ENCODE measurements around the gene LILRA5.
"Not testable (repeated sequence)": the region's sequence is repeated elsewhere in the genome, so short reads cannot be mapped to it uniquely, and the experiment has no call there.

Gene LILRA5

DNA sequence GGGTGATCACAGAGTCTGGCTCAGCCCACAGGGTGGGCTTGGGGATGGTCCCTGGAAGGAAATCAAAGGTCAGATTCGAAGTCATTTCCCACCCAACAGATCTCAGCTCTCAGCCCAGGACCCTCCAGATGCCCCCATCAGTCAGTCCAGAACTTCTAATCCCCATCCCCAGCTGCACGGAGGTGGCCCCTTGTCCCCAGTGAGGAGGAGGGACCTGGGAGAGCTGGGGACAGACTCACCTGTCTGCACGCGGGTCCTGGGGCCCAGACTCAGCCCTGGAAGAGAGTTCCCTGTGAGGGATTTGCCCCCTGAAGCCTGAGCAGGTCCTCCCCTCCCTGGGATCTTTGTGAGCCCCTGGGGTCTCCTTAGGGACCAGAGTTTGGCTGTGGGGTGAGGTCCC lies 32.9 kb downstream of the LILRA5 start:
- H3K4me3 ChIP-seq (ENCODE audit: low read length); H3K9ac ChIP-seq (ENCODE audit: low read depth, low read length); H3K27me3 ChIP-seq (ENCODE audit: control insufficient read depth, insufficient read depth, low read length); H3K4me2 ChIP-seq (ENCODE audit: low read length); H3K9me3 ChIP-seq (replicated peaks; ENCODE audit: low read length); H3K4me1 ChIP-seq (ENCODE audit: control insufficient read depth, insufficient read depth, low read length); H3K36me3 ChIP-seq (ENCODE audit: insufficient read depth, low read length): not testable (repeated sequence)

DNA sequence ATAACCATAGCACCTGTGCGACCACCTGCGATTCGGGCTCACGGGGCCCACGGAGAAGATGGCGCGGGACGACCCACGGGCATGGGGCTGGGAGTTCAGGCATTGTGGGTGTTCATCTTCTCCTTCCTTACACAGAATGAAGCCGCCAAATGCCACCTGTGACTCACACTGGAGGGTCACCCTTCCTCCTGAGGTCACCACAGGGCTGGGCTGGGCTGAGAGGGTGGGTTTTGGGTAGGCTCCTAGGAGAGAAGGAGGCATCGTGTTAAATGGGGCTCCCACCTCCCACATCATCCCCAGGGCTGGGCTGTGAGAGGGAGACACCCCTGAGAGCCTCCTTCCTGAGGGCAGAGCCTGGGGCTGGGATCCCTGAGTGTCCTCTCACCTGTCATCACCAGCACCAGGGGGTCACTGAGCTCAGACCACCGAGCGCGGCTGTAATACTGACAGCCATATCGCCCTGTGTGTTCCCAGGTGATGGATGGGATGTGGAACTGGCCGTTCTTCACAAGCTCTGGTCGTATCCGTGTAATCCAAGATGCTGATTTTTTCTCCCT lies 33.5 kb downstream of the LILRA5 start:
- H3K4me2 ChIP-seq (ENCODE audit: low read length): no peak overlapping the region
- H3K9me3 ChIP-seq (replicated peaks; ENCODE audit: low read length): no peaks in the 10 kb centered on the region
- no peaks in the 10 kb centered on the region for H3K4me1 ChIP-seq (ENCODE audit: control insufficient read depth, insufficient read depth, low read length)
- no peaks in the 10 kb centered on the region for H3K36me3 ChIP-seq (ENCODE audit: insufficient read depth, low read length)
- H3K9ac ChIP-seq (ENCODE audit: low read depth, low read length): no peak overlapping the region
- H3K27me3 ChIP-seq (ENCODE audit: control insufficient read depth, insufficient read depth, low read length): no peaks in the 10 kb centered on the region
- no peak overlapping the region for H3K4me3 ChIP-seq (ENCODE audit: low read length)

DNA sequence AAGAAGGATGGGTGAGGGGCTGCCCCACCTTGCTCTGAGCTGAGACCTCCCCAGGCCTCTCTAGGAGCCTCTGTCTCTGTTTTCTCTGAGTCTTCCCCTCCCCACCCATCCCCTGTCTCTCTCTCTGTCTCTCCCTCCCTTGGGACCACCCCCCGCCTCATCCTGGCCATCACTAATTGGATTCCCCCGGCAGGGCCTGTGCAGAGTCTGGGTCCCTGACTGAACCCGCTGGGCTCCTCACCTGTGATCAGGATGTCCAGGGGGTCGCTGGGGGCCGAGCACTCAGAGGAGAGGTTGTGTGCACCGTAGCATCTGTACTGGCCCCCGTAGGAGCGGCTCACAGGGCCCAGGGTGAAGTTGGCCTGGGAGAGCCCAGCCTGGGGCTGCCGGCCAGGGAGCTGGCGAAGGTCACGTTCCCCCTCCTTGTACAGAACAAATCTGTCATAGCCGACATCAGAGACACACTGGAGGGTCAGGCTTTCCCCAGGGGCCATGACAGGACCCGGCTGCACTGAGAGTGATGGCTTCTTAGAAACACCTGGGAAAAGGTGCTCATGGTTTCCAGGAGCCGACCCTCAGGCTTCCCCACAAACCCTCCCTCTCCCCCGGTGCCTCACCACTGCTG lies 34.3 kb downstream of the LILRA5 start:
- H3K27me3 ChIP-seq (ENCODE audit: control insufficient read depth, insufficient read depth, low read length); H3K4me1 ChIP-seq (ENCODE audit: control insufficient read depth, insufficient read depth, low read length); H3K4me3 ChIP-seq (ENCODE audit: low read length); H3K9me3 ChIP-seq (replicated peaks; ENCODE audit: low read length); H3K4me2 ChIP-seq (ENCODE audit: low read length); H3K36me3 ChIP-seq (ENCODE audit: insufficient read depth, low read length); H3K9ac ChIP-seq (ENCODE audit: low read depth, low read length): not testable (repeated sequence)

DNA sequence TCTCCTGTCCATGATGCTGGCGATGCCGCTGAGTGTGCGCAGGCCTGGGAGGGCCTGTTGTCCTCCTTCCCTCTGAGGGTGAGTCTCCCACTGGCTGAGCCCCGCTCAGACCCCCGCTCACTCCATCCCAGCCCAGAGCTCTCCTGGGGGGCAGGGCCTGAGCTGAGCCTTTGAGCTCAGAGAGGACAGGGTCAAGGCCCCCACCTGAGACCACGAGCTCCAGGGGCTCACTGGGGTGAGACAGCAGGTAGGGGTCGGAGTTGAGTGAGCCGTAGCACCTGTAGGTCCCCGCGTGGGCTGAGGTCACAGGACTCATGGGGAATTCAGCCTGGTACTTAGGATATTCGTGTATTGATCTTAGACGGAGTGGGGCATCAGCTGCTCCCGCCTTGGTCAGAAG lies 34.9 kb downstream of the LILRA5 start:
- H3K27me3 ChIP-seq (ENCODE audit: control insufficient read depth, insufficient read depth, low read length); H3K4me2 ChIP-seq (ENCODE audit: low read length); H3K9ac ChIP-seq (ENCODE audit: low read depth, low read length); H3K4me3 ChIP-seq (ENCODE audit: low read length); H3K4me1 ChIP-seq (ENCODE audit: control insufficient read depth, insufficient read depth, low read length); H3K36me3 ChIP-seq (ENCODE audit: insufficient read depth, low read length); H3K9me3 ChIP-seq (replicated peaks; ENCODE audit: low read length): not testable (repeated sequence)

DNA sequence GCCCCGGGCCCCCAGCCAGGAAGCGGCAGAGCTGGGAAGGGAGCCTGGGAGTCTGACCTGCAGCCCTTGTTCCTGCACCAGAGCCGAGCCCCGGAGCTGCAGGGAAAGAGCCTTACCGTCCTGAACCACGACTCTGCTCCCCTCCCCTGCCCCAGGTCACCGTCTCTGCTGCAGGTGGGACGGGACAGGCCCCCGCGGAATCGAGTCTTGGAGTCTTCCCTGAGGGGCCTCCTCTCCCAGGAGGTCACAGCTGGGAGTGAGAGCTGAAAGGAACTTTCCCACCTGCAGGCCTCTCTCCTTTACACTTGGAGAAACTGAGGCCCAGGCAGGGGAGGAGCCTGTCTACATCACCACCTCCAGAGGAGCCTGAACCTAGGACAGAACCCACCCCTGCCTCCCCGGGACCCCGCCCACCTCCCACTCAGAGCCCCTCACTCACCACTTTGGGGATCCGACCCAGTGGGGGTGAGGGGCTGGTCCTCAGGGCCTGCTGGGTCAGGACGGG lies 35.8 kb downstream of the LILRA5 start:
- not testable (repeated sequence) for H3K27me3 ChIP-seq (ENCODE audit: control insufficient read depth, insufficient read depth, low read length); H3K4me1 ChIP-seq (ENCODE audit: control insufficient read depth, insufficient read depth, low read length); H3K4me3 ChIP-seq (ENCODE audit: low read length); H3K9ac ChIP-seq (ENCODE audit: low read depth, low read length); H3K36me3 ChIP-seq (ENCODE audit: insufficient read depth, low read length); H3K9me3 ChIP-seq (replicated peaks; ENCODE audit: low read length); H3K4me2 ChIP-seq (ENCODE audit: low read length)

DNA sequence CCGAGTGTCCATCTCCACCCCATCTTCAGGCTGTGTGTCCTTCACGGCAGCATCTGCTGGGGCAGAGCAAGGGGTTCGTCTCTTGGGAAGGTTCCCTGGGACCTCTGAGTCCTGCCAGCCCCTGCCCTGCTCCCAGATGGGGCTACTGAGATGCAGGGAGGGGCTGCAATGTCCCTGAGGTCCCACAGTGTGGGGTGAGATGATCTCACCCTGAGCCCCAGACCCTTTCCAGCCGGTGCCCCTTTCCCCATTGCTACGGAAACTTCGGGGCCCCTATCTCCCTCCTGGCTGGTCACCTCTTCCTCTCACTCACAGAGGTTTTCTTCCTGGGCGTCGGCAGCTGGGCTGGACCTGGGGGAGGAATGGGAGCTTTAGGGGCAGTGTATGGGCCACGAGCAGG lies 37.0 kb downstream of the LILRA5 start:
- Histone ChIP-seq H3K4me2 (ENCODE audit: low read length) (no peak overlapping the region), H3K9me3 (replicated peaks; ENCODE audit: low read length) (no peaks in the 10 kb centered on the region), H3K27me3 (ENCODE audit: control insufficient read depth, insufficient read depth, low read length) (peaks cover 3% of the 10 kb centered on the region), H3K4me3 (ENCODE audit: low read length) (no peak overlapping the region), H3K36me3 (ENCODE audit: insufficient read depth, low read length) (no peaks in the 10 kb centered on the region), H3K9ac (ENCODE audit: low read depth, low read length) (no peak overlapping the region), H3K4me1 (ENCODE audit: control insufficient read depth, insufficient read depth, low read length) (no peaks in the 10 kb centered on the region)

DNA sequence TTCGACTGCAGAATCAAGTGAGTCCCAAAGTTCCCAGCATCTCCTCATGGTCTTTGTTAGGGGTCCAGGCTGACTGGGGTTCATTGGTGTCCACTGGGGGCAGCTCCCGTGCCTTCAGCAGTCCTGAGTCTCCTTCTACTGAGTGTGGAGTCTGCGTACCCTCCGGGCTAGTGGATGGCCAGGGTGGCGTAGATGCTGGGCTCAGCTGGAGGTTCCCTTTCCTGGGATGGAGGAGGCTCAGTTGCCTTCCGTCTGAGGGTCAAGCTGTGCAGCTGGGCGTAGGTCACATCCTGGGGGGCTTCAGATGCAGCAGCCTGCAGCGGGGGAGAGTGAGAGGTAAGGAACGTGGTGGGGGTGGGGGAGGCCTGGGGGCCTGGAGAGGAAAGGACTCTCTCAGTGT lies 38.5 kb downstream of the LILRA5 start:
- not testable (repeated sequence) for H3K36me3 ChIP-seq (ENCODE audit: insufficient read depth, low read length); H3K27me3 ChIP-seq (ENCODE audit: control insufficient read depth, insufficient read depth, low read length); H3K4me2 ChIP-seq (ENCODE audit: low read length); H3K9me3 ChIP-seq (replicated peaks; ENCODE audit: low read length); H3K9ac ChIP-seq (ENCODE audit: low read depth, low read length); H3K4me1 ChIP-seq (ENCODE audit: control insufficient read depth, insufficient read depth, low read length); H3K4me3 ChIP-seq (ENCODE audit: low read length)

DNA sequence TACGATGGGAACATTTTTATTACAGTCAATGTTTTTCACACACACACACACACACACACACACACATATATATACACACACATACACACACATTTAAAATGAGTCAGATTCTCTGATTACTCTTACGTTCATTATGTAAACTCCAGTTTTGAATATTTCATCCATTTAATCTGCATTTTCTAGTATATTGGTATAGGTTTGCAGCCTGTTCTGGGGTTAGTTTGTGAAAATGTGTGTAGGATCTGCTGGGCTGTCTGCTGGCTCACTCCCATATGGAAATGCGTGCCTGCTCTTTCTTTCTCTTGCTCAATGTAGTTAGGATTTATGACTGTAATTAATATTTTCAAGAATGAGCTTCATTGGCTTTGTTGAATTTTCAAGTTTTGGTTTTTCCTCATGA lies 39.1 kb downstream of the LILRA5 start:
- Histone ChIP-seq H3K4me2 (ENCODE audit: low read length) (no peak overlapping the region), H3K4me1 (ENCODE audit: control insufficient read depth, insufficient read depth, low read length) (no peaks in the 10 kb centered on the region), H3K9me3 (replicated peaks; ENCODE audit: low read length) (no peaks in the 10 kb centered on the region), H3K9ac (ENCODE audit: low read depth, low read length) (no peak overlapping the region), H3K4me3 (ENCODE audit: low read length) (no peak overlapping the region), H3K27me3 (ENCODE audit: control insufficient read depth, insufficient read depth, low read length) (peaks cover 3% of the 10 kb centered on the region), H3K36me3 (ENCODE audit: insufficient read depth, low read length) (no peaks in the 10 kb centered on the region)

DNA sequence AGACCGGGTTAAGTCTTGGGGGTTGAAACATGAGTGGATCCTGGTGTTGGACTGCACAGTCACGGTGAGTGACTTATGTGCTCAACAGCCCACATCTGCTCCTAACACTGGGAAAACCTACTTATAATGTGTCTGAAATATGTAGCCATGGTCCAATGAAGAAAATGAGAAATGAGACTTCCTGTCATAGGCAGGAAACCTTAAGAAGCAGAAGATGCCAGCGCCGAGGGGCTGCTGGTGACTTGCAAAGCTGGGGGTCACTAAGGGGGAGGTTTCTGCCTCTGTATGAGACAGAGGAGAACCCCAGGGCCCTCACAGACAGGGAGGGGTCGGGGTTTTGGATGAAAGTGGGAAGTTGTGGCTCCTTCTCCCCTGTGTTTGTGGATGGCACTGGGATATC lies 40.8 kb downstream of the LILRA5 start:
- not testable (repeated sequence) for H3K9ac ChIP-seq (ENCODE audit: low read depth, low read length); H3K9me3 ChIP-seq (replicated peaks; ENCODE audit: low read length); H3K4me2 ChIP-seq (ENCODE audit: low read length); H3K4me1 ChIP-seq (ENCODE audit: control insufficient read depth, insufficient read depth, low read length); H3K27me3 ChIP-seq (ENCODE audit: control insufficient read depth, insufficient read depth, low read length); H3K4me3 ChIP-seq (ENCODE audit: low read length); H3K36me3 ChIP-seq (ENCODE audit: insufficient read depth, low read length)

DNA sequence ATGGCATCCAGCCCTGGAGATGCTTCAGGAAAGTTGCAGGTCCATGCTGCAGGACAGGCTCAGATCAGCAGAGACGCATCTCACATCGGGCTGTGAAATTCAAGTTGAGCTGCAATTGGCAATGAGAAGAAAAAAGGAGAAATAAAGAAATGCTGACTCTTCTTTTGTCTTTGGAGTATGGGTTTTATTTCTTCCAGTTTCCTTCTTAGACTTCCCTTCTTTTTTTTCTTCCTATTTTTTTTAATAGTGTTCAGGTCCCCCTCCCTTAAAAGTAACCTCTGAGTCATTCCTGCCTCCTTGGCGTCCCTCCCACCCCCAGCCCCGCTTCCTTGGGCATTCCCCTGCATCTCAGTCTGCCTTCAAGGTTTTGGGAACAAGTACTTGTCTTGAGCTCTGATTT lies 41.4 kb downstream of the LILRA5 start:
- not testable (repeated sequence) for H3K27me3 ChIP-seq (ENCODE audit: control insufficient read depth, insufficient read depth, low read length); H3K36me3 ChIP-seq (ENCODE audit: insufficient read depth, low read length); H3K4me1 ChIP-seq (ENCODE audit: control insufficient read depth, insufficient read depth, low read length); H3K4me2 ChIP-seq (ENCODE audit: low read length); H3K9me3 ChIP-seq (replicated peaks; ENCODE audit: low read length); H3K4me3 ChIP-seq (ENCODE audit: low read length); H3K9ac ChIP-seq (ENCODE audit: low read depth, low read length)

DNA sequence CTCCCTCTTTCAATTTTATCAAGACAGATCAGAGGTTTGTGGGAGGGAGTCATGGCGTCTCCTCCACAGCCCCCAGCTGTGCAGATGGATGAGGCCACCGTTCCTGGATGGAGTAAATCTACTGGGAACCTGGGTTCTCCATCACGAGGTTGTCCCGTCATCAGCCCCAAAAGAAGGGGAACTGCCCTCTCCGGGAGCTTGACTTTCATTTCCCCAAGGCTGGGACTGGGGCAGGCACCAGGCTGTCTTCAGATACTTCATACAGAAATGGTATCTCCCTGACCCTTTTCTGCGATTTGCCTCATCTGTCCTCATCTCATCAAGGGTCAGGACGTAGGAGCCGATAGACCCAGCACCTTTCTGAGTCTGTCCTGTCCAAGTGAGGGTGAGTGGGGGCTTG lies 41.9 kb downstream of the LILRA5 start:
- H3K4me2 ChIP-seq (ENCODE audit: low read length): no peak overlapping the region
- no peak overlapping the region for H3K4me3 ChIP-seq (ENCODE audit: low read length)
- H3K9ac ChIP-seq (ENCODE audit: low read depth, low read length): no peak overlapping the region
- H3K36me3 ChIP-seq (ENCODE audit: insufficient read depth, low read length): no peaks in the 10 kb centered on the region
- peaks cover 3% of the 10 kb centered on the region for H3K27me3 ChIP-seq (ENCODE audit: control insufficient read depth, insufficient read depth, low read length)
- H3K4me1 ChIP-seq (ENCODE audit: control insufficient read depth, insufficient read depth, low read length): no peaks in the 10 kb centered on the region
- no peaks in the 10 kb centered on the region for H3K9me3 ChIP-seq (replicated peaks; ENCODE audit: low read length)

DNA sequence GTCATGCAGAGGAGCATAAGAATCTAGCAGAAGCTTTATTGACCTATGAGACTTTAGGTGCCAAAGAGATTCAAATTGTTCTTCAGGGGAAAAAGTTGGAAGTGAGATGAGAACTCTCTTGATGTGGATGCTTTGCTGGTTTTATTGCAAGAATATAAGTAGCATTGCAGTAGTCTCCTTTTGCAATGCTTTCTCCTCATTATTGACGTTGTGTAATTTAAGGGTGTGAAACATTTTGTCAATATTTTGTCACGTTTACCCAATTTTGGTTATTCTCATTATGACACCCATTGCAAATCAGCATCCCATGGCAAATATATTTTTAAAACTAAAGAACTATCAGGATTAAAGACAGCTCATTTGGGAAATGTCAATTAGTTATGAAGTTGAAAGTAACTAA lies 44.0 kb downstream of the LILRA5 start:
- H3K36me3 ChIP-seq (ENCODE audit: insufficient read depth, low read length): no peaks in the 10 kb centered on the region
- no peak overlapping the region for H3K4me2 ChIP-seq (ENCODE audit: low read length)
- no peaks in the 10 kb centered on the region for H3K9me3 ChIP-seq (replicated peaks; ENCODE audit: low read length)
- H3K27me3 ChIP-seq (ENCODE audit: control insufficient read depth, insufficient read depth, low read length): peaks cover 3% of the 10 kb centered on the region
- H3K4me1 ChIP-seq (ENCODE audit: control insufficient read depth, insufficient read depth, low read length): no peaks in the 10 kb centered on the region
- no peak overlapping the region for H3K4me3 ChIP-seq (ENCODE audit: low read length)
- H3K9ac ChIP-seq (ENCODE audit: low read depth, low read length): no peak overlapping the region

Measured in skeletal muscle satellite cell (primary cell).